Astrocyte (in vitro differentiated cells and primary cell): ENCODE data around the gene YTHDC1.

Source experiments
- CTCF ChIP-seq: IDR thresholded peaks from 2 replicates; pipeline ENCODE4 v1.5.1; 2011; ENCODE audit warnings: low read depth, mild to moderate bottlenecking, inconsistent platforms, low read length, moderate library complexity; ENCODE audit not compliant: insufficient read depth
- EZH2 ChIP-seq: IDR thresholded peaks from 2 replicates; pipeline ENCODE4 v1.6.1; 2012; ENCODE audit warnings: mild to moderate bottlenecking, low read length, inconsistent platforms; ENCODE audit not compliant: insufficient read depth

GRCh38 chr4:68385267-68385666, 35.4 kb upstream of the YTHDC1 start:
- TF ChIP-seq CTCF (no peak), EZH2 (no peak)
